ENCODE measurements around the gene TOP1. TPM values are rescaled to one million over a fixed set of nuclear protein-coding genes. Genes with fewer than 3 reads are reported as not detected.

TOP1 gene
- polyA plus RNA-seq, 4 donors: 46.2 to 74.3 (median 69.8) TPM

DNA sequence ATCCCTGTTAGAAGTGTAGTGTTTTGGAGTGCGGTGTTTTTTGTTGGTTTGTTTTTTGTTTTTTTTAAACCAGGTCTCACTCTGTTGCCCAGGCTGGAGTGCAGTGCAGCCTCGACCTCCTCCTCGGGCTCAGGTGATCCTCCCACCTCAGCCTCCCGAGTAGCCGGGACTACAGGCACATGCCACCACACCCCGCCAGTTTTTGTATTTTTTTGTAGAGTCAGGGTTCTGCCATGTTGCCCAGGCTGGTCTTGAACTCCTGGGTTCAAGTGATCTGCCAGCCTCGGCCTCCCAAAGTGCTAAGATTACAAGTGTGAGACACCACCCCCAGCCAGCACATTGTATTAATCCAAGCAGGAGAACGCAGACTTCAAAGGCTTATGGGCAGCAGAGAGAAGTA lies 1.3 kb upstream of the TOP1 start:
- DNase-seq: no peak
- Histone ChIP-seq H3K4me3 (ENCODE audit: low read depth in 1 of 3, low read length in 3 of 3) (no peak overlapping the region), H3K9me3 (ENCODE audit: control insufficient read depth in 2 of 2, insufficient read depth in 1 of 2, low read depth in 1 of 2, low read length in 1 of 2) (no peaks in the 10 kb centered on the region), H3K36me3 (ENCODE audit: control insufficient read depth in 3 of 3, insufficient read depth in 2 of 3, low read depth in 1 of 3, low read length in 3 of 3) (no peaks in the 10 kb centered on the region), H3K4me1 (ENCODE audit: control insufficient read depth in 3 of 3, insufficient read depth in 2 of 3, low read depth in 1 of 3, low read length in 2 of 3) (peaks cover 0 to 21% (median 9%) of the 10 kb centered on the region in 3 donors), H3K27me3 (ENCODE audit: control insufficient read depth in 3 of 3, insufficient read depth in 3 of 3, low read length in 3 of 3) (no peaks in the 10 kb centered on the region), H3K27ac (ENCODE audit: low read depth in 1 of 3, low read length in 2 of 3) (no peak overlapping the region)
- FAIRE-seq: no peak
- WGBS, 3 donors: 91 to 96% (median 94%) methylated on average over 8 of the region's 8 CpGs

DNA sequence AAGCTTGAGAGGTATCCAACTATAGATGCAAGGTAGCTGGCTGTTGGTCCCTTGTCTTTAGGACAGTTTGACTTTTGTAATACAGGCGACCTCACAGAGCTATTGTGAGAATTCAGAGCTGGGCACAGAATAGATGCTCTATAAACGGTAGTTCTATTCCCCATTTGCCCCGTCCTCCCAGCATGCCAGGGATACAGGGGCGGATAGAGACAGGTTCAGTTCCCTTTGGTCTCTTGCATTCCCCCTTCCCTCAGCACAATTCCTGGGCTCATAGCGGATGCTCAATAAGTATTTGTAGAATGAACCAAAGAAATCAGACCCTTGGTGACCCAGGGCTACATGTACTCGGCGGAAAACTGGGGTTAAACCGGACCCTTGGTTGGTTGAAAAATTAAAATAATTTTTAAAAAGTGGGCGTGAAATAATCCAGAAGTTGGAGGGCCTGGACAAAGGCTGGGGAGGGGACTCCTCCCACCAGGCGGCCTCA lies 707 bp upstream of the TOP1 start:
- Histone ChIP-seq H3K36me3 (ENCODE audit: control insufficient read depth in 3 of 3, insufficient read depth in 2 of 3, low read depth in 1 of 3, low read length in 3 of 3) (no peaks in the 10 kb centered on the region), H3K27ac (ENCODE audit: low read depth in 1 of 3, low read length in 2 of 3) (peak overlapping the region in 2 of 3 donors; percentile 49 to 76), H3K4me3 (ENCODE audit: low read depth in 1 of 3, low read length in 3 of 3) (peak overlapping the region in 2 of 3 donors; percentile 43 to 95), H3K4me1 (ENCODE audit: control insufficient read depth in 3 of 3, insufficient read depth in 2 of 3, low read depth in 1 of 3, low read length in 2 of 3) (peaks cover 0 to 27% (median 14%) of the 10 kb centered on the region in 3 donors), H3K27me3 (ENCODE audit: control insufficient read depth in 3 of 3, insufficient read depth in 3 of 3, low read length in 3 of 3) (no peaks in the 10 kb centered on the region), H3K9me3 (ENCODE audit: control insufficient read depth in 2 of 2, insufficient read depth in 1 of 2, low read depth in 1 of 2, low read length in 1 of 2) (no peaks in the 10 kb centered on the region)
- WGBS, 3 donors: 34 to 36% (median 34%) methylated on average over 10 of the region's 10 CpGs
- FAIRE-seq (no peak), DNase-seq (no peak)

DNA sequence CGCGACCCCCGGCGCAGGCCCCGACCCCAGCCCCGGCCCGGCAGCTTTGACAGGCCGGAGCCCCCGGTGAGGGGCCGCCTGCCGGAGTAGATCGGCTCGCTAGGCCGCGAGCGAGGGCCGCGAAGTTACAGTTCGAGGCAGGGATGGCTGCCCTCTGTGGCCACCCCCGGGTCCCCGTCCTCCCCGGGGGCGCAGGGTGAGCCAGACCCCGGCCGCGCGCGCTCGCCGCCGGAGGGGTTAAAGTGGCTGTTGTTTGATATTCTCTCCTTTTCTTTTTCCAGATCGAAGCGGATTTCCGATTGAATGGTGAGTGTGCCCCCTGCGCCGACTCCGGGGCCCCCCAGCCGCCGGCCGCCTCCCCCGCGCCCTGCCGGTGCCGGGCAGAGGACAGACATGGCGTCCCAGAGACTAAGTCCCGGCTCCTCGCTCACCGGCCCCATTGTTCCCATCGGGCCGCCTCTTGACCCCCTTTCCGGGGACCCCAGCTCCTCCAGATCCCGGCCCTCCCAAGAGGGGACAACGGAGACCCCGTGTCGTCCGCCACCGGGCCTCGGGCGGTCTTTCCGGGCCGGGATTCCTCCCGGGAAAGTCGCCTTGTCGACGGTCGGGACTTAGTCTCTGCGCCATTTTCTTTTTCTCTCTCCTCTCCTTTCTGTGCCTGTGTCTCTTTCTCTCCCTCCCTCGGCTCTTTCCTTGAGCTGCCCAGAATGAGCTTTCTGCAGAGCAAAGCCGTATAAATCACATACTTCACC lies 704 bp downstream of the TOP1 start:
- peak overlapping the region; percentile 43 to 100 (median 95) for H3K4me3 ChIP-seq (ENCODE audit: low read depth in 1 of 3, low read length in 3 of 3)
- H3K27ac ChIP-seq (ENCODE audit: low read depth in 1 of 3, low read length in 2 of 3): peak overlapping the region; percentile 78 to 100 (median 94)
- peaks cover 3 to 31% (median 19%) of the 10 kb centered on the region in 3 donors for H3K4me1 ChIP-seq (ENCODE audit: control insufficient read depth in 3 of 3, insufficient read depth in 2 of 3, low read depth in 1 of 3, low read length in 2 of 3)
- 0% methylated on average over 54 to 69 of the region's 69 CpGs for WGBS, 3 donors
- DNase-seq (peak in 1 of 2 donors; percentile 71), FAIRE-seq (no peak)
- H3K36me3 ChIP-seq (ENCODE audit: control insufficient read depth in 3 of 3, insufficient read depth in 2 of 3, low read depth in 1 of 3, low read length in 3 of 3): no peaks in the 10 kb centered on the region
- H3K27me3 ChIP-seq (ENCODE audit: control insufficient read depth in 3 of 3, insufficient read depth in 3 of 3, low read length in 3 of 3): no peaks in the 10 kb centered on the region
- H3K9me3 ChIP-seq (ENCODE audit: control insufficient read depth in 2 of 2, insufficient read depth in 1 of 2, low read depth in 1 of 2, low read length in 1 of 2): no peaks in the 10 kb centered on the region

DNA sequence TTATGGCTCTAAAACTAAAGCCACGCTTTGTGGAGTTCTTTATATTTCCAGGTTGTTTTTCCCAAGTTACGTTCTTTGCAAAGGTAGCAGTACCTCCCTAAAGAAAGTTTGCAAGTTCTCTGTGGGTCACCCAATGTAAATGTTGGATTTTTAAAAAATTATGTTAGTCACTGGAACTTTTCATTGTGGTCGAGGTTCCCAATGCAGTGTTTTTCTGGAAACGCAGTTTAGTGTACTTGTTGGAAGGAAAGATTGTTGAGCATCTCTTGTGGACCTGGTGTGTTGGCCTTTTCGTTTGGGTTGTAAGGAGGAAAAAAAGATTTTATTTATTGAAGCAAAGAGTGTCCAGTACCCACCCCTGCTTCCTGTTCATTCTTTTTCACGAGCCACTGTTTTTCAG lies 1.4 kb downstream of the TOP1 start:
- H3K4me3 ChIP-seq (ENCODE audit: low read depth in 1 of 3, low read length in 3 of 3): peak overlapping the region; percentile 43 to 100 (median 95)
- no peak for FAIRE-seq
- peak overlapping the region in 2 of 3 donors; percentile 61 to 78 for H3K27ac ChIP-seq (ENCODE audit: low read depth in 1 of 3, low read length in 2 of 3)
- 7 to 14% (median 13%) methylated on average over 6 of the region's 6 CpGs for WGBS, 3 donors
- peaks cover 6 to 32% (median 19%) of the 10 kb centered on the region in 3 donors for H3K4me1 ChIP-seq (ENCODE audit: control insufficient read depth in 3 of 3, insufficient read depth in 2 of 3, low read depth in 1 of 3, low read length in 2 of 3)
- DNase-seq: peak in 1 of 2 donors; percentile 21
- no peaks in the 10 kb centered on the region for H3K27me3 ChIP-seq (ENCODE audit: control insufficient read depth in 3 of 3, insufficient read depth in 3 of 3, low read length in 3 of 3)
- H3K36me3 ChIP-seq (ENCODE audit: control insufficient read depth in 3 of 3, insufficient read depth in 2 of 3, low read depth in 1 of 3, low read length in 3 of 3): peaks cover 0 to 4% (median 0%) of the 10 kb centered on the region in 3 donors
- no peaks in the 10 kb centered on the region for H3K9me3 ChIP-seq (ENCODE audit: control insufficient read depth in 2 of 2, insufficient read depth in 1 of 2, low read depth in 1 of 2, low read length in 1 of 2)

DNA sequence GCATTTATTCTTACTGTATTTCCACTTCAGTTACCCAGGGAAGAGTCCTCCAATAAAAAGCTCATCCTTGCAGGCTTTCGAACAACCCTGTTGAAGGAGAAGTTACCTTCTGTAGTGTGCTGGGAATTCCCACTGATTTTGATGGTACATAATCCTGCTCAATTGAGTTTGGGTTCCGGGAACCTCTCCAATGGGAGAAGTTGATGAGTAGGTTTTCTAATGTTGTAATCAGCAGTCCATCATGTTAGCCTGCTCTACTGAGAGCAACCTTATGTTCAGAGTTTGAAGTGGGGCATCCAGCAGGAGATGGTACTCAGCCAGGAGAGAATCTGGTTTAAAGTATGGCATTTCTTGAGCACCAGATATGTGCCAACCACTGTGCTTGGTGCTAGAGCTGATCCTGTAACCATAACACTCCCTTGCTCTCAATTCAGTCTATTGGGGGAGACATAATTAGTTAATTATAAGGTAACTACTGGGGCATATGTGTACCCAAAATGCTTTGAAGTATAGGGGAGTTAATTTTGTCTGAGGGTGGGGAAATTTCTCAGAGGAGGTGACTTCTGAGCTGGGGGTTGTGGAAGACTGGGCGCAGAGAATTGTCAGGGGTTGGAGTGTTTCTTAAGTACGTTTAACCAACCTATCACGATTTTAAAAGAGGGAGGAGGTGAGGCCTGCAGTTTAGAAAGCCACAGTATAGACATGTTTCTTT lies 2.1 kb downstream of the TOP1 start:
- peak; percentile 33 to 46 for DNase-seq
- no peaks in the 10 kb centered on the region for H3K9me3 ChIP-seq (ENCODE audit: control insufficient read depth in 2 of 2, insufficient read depth in 1 of 2, low read depth in 1 of 2, low read length in 1 of 2)
- peak overlapping the region; percentile 36 to 78 (median 61) for H3K27ac ChIP-seq (ENCODE audit: low read depth in 1 of 3, low read length in 2 of 3)
- peaks cover 0 to 4% (median 0%) of the 10 kb centered on the region in 3 donors for H3K36me3 ChIP-seq (ENCODE audit: control insufficient read depth in 3 of 3, insufficient read depth in 2 of 3, low read depth in 1 of 3, low read length in 3 of 3)
- H3K4me3 ChIP-seq (ENCODE audit: low read depth in 1 of 3, low read length in 3 of 3): peak overlapping the region in 2 of 3 donors; percentile 43 to 95
- 38 to 45% (median 39%) methylated on average over 5 of the region's 5 CpGs for WGBS, 3 donors
- FAIRE-seq: no peak
- H3K4me1 ChIP-seq (ENCODE audit: control insufficient read depth in 3 of 3, insufficient read depth in 2 of 3, low read depth in 1 of 3, low read length in 2 of 3): peaks cover 6 to 32% (median 19%) of the 10 kb centered on the region in 3 donors
- no peaks in the 10 kb centered on the region for H3K27me3 ChIP-seq (ENCODE audit: control insufficient read depth in 3 of 3, insufficient read depth in 3 of 3, low read length in 3 of 3)

DNA sequence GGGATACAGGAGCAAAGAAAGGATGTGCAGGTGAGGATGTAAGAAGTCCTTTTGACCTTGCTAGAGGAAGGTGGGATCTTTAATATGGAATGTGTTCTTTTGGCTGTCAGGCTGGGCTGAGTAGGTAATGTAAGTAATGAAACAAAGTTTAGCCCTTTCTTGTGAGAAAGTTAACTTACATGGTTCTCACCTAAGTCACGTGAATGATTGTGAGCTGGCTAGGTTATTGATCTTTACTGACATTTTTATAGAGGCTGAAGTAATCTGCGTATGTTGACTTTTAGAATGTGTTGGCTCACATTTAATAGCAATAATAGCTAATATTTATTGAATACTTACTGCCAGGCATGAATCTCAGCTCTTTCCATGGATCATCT lies 2.6 kb downstream of the TOP1 start:
- no peaks in the 10 kb centered on the region for H3K9me3 ChIP-seq (ENCODE audit: control insufficient read depth in 2 of 2, insufficient read depth in 1 of 2, low read depth in 1 of 2, low read length in 1 of 2)
- no peaks in the 10 kb centered on the region for H3K27me3 ChIP-seq (ENCODE audit: control insufficient read depth in 3 of 3, insufficient read depth in 3 of 3, low read length in 3 of 3)
- H3K4me3 ChIP-seq (ENCODE audit: low read depth in 1 of 3, low read length in 3 of 3): peak overlapping the region in 2 of 3 donors; percentile 43 to 95
- FAIRE-seq (no peak), DNase-seq (peak; percentile 40 to 67)
- peaks cover 8 to 32% (median 22%) of the 10 kb centered on the region in 3 donors for H3K4me1 ChIP-seq (ENCODE audit: control insufficient read depth in 3 of 3, insufficient read depth in 2 of 3, low read depth in 1 of 3, low read length in 2 of 3)
- 26 to 59% (median 32%) methylated on average over 2 of the region's 2 CpGs for WGBS, 3 donors
- H3K27ac ChIP-seq (ENCODE audit: low read depth in 1 of 3, low read length in 2 of 3): peak overlapping the region in 2 of 3 donors; percentile 36 to 78
- peaks cover 0 to 4% (median 0%) of the 10 kb centered on the region in 3 donors for H3K36me3 ChIP-seq (ENCODE audit: control insufficient read depth in 3 of 3, insufficient read depth in 2 of 3, low read depth in 1 of 3, low read length in 3 of 3)

DNA sequence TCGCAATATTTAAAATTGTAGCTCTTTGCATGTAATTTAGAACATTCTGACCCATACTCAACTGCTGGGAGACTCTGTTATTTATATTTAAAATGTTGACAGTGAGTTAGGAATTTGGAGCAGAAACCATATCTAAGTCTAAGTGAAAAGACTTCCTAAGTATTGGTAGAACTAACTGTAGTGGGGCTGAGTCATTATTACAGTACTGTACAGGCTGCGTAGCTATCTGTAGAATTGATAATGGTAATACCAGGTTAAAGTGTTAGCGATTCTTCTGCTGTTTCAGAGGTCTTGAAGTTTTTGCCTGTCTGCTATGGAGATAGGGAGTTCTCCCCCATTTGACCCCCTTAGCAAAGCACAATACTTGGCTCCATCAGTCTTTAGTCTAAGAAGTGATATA lies 3.6 kb downstream of the TOP1 start:
- Histone ChIP-seq H3K36me3 (ENCODE audit: control insufficient read depth in 3 of 3, insufficient read depth in 2 of 3, low read depth in 1 of 3, low read length in 3 of 3) (peaks cover 0 to 4% (median 0%) of the 10 kb centered on the region in 3 donors), H3K9me3 (ENCODE audit: control insufficient read depth in 2 of 2, insufficient read depth in 1 of 2, low read depth in 1 of 2, low read length in 1 of 2) (no peaks in the 10 kb centered on the region), H3K27me3 (ENCODE audit: control insufficient read depth in 3 of 3, insufficient read depth in 3 of 3, low read length in 3 of 3) (no peaks in the 10 kb centered on the region), H3K4me1 (ENCODE audit: control insufficient read depth in 3 of 3, insufficient read depth in 2 of 3, low read depth in 1 of 3, low read length in 2 of 3) (peaks cover 8 to 32% (median 22%) of the 10 kb centered on the region in 3 donors), H3K27ac (ENCODE audit: low read depth in 1 of 3, low read length in 2 of 3) (no peak overlapping the region), H3K4me3 (ENCODE audit: low read depth in 1 of 3, low read length in 3 of 3) (peak overlapping the region in 1 of 3 donors; percentile 95)
- 55 to 77% (median 68%) methylated on average over 3 of the region's 3 CpGs for WGBS, 3 donors
- DNase-seq: no peak
- no peak for FAIRE-seq

DNA sequence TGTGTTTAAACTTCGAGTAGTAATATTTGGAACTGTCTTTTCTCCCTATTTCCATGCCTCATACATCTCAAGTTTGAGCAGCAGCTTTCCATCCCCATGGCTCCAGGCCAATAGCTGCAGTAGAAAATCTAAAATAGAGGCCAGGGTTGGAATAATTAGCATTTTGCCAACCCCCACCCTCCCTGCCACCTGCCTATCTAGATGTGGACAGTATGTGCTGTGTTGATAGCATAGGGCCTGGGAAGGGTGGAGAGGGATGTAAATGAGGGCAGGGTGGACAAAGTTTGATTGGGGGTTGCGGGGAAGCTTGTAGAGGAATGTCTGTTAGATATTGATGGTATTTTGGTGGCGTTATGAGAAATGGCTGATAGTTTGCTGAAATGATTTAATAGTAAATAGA lies 5.6 kb downstream of the TOP1 start:
- H3K4me3 ChIP-seq (ENCODE audit: low read depth in 1 of 3, low read length in 3 of 3): peak overlapping the region in 1 of 3 donors; percentile 13
- H3K4me1 ChIP-seq (ENCODE audit: control insufficient read depth in 3 of 3, insufficient read depth in 2 of 3, low read depth in 1 of 3, low read length in 2 of 3): peaks cover 10 to 39% (median 29%) of the 10 kb centered on the region in 3 donors
- H3K9me3 ChIP-seq (ENCODE audit: control insufficient read depth in 2 of 2, insufficient read depth in 1 of 2, low read depth in 1 of 2, low read length in 1 of 2): no peaks in the 10 kb centered on the region
- H3K36me3 ChIP-seq (ENCODE audit: control insufficient read depth in 3 of 3, insufficient read depth in 2 of 3, low read depth in 1 of 3, low read length in 3 of 3): peaks cover 0 to 4% (median 0%) of the 10 kb centered on the region in 3 donors
- no peak for FAIRE-seq
- H3K27ac ChIP-seq (ENCODE audit: low read depth in 1 of 3, low read length in 2 of 3): no peak overlapping the region
- DNase-seq: peak in 1 of 2 donors; percentile 69
- no peaks in the 10 kb centered on the region for H3K27me3 ChIP-seq (ENCODE audit: control insufficient read depth in 3 of 3, insufficient read depth in 3 of 3, low read length in 3 of 3)
- WGBS, 3 donors: 35 to 63% (median 55%) methylated on average over 3 of the region's 3 CpGs
